ENCODE results near the gene PLK5.

PLK5 gene

GRCh38 chr19:1580957-1581356 lies 57.1 kb downstream of the PLK5 start:
- DNase-seq: no peak

GRCh38 chr19:1582201-1582600 lies 58.3 kb downstream of the PLK5 start:
- no peak for DNase-seq

GRCh38 chr19:1584500-1585242 lies 60.8 kb downstream of the PLK5 start:
- no peak for DNase-seq

GRCh38 chr19:1585243-1585580 lies 61.3 kb downstream of the PLK5 start:
- no peak for DNase-seq

All from NCI-H524 treated with DMSO at 0.1 percent for 48 hours (cell line).